Globus pallidus (tissue), 1 donor: ENCODE measurements around the gene KLHL33.
A peak's percentile ranks its signal among the peaks of the same experiment; 100 is the strongest.
"Not testable (repeated sequence)": the region's sequence is repeated elsewhere in the genome, so short reads cannot be mapped to it uniquely, and the experiment has no call there.

Experiments
- DNase-seq: peaks from one replicate; pipeline ENCODE4 v3.0.0-alpha.2; 2015; ENCODE audit warnings: low spot score

Gene KLHL33

DNA sequence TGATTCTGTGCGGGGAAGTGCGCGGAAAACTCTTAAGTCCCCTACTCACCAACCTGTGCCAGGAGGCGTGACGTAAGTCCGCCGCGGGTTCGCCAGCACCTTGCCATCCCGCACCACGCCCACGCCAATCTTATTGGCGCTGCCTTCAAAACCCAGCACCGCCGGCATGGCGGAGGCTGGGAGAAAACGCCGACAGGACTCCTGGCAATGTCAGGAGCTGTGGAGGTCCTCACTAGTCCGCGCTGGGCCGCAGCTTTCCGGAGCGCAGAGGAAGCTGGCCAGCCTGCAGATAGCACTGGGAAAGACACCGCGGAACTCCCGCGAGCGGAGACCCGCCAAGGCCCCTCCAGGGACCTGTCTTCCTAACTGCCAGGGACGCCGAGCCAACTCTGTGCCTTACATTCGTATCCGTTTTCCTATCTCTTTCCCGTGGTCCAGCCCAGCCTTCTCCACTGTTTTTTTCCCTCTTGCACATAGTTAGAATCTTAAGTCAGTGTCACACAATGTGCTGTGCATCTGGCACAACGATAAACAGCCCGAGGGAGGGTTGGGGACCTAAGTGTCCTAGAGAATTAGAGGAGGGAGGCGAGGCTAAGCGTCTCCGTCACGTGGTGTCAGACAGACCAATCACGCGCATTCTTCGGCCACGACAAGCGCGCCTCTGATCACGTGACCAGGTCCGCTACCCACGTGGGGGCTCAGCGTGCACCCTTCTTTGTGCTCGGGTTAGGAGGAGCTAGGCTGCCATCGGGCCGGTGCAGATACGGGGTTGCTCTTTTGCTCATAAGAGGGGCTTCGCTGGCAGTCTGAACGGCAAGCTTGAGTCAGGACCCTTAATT, 18.8 kb upstream of the KLHL33 start, which contains the start of the genes APEX1 and OSGEP:
TSS of gene APEX1 (plus strand) at position 711 of the 839 bp plus-strand sequence. CDS start 420 bp downstream, outside the sequence.
TSS of gene OSGEP (minus strand) at position 297 of the 839 bp plus-strand sequence. CDS start at position 168, 129 bp downstream.
- DNase-seq = peak; percentile 99

DNA sequence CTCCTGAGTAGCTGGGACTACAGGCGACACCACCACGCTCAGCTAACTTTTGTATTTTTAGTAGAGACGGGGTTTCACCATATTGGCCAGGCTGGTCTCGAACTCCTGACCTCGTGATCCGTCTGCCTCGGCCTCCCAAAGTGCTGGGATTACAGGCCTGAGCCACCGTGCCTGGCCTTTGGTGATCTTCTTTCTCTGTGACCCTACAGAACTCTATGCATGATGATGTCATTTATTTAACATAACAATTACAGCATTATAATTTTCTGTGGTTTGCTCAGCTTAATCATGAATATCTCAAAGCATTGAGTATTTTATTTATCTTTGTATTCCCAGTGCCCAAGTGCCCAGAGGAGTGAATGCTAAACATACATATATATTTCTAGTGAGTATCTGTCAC, 16.9 kb upstream of the KLHL33 start:
- not testable (repeated sequence) for DNase-seq

DNA sequence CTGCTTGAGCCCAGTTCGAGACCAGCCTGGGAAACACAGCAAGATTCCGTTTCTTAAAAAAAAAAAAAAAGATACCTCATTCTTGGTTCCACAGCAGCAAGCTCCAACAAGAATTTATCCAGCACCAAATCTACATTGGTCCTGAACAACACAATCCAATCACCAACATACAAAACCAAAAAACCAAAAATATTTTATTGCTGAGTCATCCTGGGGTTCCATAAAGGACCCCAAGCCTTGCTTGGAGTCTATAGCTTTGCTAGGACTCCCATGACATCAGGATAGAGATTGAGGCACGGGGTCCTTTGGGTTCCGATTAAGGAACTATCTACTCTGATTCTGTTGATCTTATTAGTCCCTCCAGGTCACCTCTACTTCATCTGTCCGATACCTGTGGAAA, 10.9 kb upstream of the KLHL33 start:
- DNase-seq = no peak

DNA sequence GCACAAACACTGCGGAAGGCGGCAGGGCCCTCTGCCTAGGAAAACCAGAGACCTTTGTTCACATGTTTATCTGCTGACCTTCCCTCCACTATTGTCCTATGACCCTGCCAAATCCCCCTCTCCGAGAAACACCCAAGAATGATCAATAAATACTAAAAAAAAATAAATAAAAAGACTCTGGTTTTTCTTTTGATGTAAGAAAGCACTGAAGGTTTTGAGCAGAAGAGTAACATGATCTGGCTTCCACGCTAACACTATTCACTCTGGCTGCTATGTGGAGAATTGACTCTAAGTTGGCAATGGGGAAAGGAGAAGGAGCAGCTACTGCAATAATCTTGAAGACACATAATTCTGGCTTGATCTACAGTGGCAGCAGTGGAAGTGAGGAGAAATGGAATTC, 7.7 kb upstream of the KLHL33 start:
- not testable (repeated sequence) for DNase-seq

DNA sequence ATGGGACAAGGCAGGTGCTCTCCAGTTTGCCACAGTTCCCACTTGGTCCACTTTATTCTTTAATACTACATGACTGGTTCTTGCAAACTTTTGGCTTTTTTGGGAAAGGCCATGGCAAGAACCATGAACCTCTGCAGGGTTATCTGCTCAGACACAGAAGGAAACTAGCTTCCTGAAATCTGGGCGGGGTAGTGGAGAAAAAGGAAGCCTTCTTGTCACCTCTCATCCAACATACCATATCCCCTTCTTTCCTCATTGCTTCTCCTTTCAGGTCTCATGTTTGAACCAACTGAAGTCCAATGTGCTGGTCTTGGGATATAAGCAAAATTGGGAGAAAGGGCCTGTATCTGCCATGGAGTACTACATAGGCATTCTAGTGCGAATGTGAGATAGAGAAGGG, 5.5 kb upstream of the KLHL33 start:
- DNase-seq = no peak

DNA sequence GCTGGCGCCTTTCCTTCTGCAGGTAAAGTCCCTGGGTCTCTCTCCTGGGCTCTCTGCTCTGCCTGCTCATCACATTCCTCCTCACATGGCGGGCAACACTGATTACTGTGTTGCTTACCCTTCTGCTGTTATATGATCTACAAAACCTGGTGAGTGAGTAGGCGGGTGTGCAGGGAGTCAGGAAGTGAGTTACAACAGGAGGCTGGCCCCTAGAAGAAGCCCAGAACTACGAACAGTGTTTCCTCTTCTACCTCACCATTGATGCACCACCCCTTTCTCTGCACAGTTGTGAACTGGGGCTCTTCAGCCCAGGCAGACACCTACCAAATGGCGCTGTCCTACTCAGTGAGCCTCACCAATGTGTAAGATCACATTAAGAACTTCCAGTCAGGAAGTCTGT, 4.9 kb upstream of the KLHL33 start:
- DNase-seq = no peak

DNA sequence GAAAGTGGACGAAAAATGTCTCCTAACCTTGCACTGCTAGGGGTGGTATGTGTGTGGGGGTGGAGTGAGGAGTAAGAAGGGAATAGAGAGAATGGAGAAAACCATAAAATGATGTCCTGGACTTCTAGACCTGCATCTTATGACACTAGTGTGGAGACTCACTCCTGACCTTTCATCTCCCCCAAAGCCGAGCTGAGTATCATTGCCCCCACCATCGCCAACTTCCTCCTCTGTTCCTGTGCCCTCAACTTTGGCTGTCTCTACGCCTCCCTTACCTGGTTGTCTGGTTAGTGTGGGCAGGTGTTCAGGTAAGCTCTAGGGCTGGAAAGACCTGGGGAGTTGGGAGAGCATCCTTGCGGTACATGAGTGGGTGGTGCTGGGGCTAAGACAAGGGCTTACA, 4.5 kb upstream of the KLHL33 start:
- DNase-seq = no peak

DNA sequence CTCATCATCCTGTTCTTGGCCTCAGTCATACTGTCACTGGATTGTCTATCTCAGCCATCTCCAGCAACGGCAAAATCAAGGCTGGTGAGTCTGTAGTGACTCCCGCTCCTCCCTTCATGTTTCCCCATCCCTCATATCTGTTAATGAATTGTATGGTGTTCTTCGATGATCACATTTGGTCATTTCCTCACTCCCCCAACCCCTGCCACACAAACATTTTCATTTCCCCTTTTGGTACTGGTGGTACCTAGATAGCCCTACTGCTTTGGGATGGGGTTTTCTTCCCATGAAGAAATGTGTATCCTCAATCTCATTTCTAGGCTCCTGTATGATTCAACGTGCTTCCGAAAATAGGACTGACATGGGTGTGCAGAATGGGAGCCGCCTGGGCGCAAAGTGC, 2.7 kb upstream of the KLHL33 start:
- no peak for DNase-seq

DNA sequence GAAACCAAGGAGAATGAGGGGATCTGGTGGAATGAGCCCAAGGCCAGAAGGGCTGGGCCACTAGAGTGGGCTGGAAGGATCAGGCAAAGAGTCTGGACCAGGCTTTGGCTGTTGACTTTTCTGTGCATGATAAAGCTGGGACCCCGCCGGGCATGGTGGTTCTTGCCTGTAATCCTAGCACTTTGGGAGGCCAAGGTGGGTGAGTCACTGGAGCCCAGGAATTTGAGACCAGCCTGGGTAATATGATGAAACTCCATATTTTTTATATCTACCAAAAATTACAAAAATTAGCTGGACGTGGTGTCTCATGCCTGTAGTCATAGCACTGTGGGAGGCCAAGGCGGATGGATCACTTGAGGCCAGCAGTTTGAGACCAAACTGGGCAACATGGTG, 393 bp upstream of the KLHL33 start:
- no peak for DNase-seq

DNA sequence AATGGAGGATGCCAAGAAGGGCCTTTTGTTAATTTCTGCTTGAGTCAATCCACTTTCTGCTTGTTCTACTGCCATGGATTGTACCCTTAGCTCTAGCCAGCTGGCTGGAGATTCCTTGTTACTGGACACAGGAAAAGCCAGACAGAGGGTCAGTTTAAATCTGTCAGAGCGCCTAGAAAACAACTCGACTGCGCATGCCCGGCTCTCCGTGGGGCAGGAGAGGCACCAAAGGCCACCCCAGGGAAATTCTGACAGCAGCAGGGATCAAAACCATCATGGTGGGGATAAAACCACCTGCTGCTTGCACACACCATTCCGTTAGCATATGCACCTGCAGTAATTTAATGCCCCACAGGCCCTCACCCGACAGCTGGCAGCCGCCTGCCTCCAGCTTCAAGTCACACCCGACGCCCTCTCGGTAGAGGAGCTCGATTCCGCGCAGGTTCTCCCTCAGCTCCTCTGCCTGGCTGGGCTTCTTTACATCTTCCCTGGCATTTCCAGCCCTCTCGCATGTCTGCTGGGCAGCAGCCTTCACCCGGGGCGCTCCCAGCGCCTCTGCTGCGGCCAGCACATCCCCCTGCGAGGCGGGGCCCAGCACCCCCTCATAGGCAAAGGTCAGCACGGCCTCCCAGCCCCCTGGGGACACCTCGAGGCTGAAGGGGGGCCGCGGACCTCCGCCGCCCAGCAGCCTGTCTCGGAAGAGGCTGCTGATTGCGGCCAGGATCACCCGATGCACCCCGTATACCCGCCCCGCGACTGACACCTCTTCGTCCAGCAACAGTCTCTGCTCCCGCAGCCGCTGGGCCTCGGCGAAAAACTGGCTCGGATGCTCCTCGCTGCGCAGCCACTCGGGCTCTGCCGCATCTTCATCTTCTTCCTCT, 1.0 kb downstream of the KLHL33 start:
- DNase-seq = peak; percentile 83

DNA sequence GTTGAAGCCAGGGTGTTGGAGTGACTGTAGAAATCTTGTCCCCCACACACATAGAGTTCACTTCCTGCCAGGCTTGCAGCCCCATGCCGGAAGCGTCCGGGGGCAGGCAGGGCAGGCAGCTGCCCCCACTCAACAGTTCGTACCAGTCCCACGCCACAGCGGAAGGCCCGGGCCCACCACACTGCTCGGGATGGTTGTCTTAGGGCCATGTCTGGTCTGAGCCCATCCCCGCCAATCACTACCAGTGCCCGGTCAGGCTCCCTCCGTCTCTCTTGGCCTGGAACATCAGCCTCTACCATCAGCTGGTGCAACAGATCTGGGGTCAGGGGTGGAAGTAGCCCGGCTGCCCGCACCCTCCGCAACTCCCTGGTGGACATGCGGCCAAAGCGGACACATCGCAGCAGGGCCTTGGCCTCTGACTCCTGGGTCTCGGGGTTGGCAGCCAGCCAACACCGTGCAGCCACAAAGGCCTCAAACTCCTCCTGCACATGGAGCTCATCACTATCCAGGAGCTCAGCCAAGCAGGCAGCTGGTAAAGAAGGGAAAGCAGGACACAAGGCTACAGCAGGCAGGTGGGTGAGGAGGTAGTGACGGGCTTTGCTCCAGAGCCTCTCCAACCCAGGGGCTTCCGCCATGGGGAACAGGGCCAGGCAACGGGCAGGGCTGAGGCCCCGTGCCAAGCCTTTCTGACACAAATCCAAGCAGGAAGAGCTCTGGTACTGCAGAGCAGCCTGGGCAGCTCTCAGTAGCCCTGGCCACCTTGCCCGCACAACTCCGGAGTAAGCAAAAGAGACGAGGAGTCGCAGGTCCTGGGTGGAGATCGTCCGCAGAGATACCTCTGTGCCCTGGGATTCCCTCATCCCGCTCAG, 5.9 kb downstream of the KLHL33 start:
- peak; percentile 31 for DNase-seq

DNA sequence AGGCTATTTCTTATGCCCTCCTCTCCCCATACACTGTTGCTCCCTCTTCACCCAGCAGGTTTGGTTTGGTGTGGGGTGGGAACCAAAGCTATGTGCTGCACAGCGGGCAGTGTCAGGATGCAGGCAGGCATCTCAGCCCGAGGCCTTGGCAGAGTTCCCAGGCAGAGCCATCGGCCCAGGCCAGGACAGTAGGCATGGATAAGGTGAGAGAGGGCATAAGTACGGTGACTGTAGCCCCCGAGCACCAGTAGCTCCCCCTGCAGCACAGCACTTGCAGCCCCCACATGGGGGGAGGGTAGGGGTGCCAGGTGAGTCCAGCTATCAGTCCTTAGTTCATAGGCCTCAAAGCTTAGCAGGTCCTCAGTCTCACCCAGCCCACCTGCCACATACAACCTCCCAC, 7.2 kb downstream of the KLHL33 start:
- DNase-seq = no peak

DNA sequence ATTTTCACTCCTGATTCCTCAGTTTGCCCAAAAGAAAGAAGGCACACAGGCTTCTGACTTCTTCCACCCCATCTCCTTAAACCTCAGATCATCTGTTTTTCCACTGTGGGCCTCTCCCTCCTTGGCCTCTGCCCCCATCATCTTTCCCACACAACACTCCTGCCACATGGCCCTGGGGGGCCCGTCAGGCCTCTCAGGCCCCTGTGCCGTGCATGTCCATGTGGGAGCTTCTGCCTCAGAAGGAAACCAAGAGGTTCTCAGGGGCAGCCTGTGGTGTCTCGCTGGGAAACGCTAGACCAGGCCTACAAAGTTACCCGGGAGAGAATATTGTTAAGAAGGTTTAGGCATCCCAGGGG, 8.0 kb downstream of the KLHL33 start:
- no peak for DNase-seq

DNA sequence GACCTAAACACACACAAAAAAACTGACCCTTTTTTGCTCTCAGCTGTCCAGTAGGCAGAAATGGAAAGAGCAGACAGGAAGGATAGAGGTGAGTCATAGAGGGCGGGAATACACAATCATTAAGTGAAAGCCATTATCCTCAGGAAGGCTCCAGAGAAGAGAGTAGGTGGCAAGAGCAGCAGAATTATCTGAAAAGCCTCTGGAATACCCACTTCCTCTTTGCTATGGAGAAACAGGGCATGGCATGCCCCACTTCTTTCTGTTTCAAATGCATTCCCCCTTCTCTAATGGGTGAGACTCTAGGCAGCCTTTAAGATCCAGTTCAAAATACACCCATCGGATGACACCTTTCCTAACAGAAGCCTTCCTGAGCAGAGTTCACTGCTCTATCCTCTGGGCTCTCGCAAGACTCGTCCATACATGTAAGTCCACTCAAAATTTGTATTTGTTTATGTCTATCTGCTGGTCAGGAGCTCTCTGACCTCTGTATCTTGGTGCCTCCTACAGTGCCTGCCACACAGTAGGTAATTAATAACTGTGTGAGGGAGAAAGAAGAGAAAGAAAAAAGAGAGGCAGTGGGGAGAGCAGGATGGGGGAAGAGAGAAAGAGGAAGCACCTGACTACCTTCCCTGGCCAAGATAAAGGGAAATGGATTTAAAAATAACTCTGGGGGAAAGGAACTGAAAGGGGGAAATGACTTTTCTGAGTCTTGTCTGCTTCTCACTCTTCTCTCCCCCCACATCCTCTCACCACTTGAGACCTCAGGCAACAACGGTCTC, 8.5 kb downstream of the KLHL33 start:
- peak; percentile 45 for DNase-seq

DNA sequence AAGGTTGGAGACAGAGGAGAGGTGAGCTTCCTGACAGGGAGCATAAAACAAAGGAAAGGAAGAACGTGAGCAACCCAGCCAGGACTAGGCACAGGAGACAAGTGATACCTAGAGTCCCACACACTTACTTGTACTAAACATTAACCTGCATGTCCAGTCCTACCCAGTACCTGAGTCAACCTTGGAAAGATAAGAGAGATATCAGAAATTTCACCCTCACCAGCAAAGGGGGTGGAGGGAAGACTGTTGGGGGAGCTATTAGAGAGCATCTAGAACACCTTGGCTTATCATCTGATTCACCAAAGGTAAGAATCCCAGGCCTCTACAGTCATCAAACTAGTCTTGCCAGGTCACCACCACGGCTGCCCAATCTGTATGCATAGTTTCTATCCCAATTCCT, 11.1 kb downstream of the KLHL33 start:
- DNase-seq = no peak

DNA sequence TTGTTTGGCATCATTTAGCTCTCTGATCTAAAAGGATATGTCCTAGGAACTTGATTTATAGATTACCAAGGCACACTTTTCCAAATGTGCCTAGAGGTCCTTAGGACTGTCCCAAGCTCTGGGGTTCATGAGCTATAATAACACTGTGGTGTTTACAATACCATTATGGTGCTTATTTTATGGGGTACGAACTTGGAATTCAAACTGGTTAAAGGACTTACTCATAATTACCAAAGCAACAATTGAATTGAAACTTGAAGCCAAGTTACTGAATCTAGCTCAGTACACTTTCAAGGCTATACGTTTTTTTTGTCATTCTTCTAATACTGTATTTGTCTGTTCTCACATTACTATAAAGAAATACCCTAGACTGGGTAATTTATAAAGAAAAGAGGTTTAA, 13.1 kb downstream of the KLHL33 start:
- DNase-seq = no peak

DNA sequence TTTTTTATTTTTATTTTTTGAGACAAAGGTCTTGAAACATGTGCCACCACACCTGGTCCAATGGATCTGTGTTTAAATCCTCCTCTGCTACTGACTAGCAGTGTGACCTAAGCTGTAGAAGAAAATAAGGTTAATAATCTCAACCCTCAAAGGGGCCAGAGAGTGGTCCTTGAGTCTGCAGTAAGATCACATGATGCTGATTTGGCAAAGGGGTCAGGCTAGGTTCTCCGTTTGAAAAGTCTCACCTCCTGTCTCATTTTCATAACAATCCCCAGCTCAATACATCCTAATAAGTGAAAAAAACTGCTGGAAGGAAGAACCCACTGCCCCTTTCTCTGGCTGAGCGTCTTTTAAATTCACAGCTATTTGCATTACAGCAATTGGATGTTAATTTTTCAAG, 14.7 kb downstream of the KLHL33 start:
- no peak for DNase-seq

DNA sequence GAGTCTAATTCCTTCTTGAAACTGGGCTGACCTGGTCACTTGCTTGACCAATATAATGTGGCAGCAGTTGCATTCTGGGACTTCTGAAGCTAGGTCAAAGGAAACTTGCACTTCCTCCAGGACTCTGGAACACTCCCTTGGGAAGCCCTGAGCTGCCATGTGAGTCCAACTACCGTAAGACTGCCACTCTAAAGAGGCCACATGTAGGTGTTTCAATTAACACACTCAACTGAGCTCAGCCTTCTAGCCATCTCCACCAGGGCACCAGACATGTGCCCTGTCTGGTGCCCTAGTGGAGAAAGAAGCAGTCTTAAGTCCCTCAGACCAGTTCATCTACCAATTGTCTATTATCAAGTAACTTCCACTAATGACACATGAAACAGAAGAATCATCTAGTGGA, 16.5 kb downstream of the KLHL33 start:
- no peak for DNase-seq

DNA sequence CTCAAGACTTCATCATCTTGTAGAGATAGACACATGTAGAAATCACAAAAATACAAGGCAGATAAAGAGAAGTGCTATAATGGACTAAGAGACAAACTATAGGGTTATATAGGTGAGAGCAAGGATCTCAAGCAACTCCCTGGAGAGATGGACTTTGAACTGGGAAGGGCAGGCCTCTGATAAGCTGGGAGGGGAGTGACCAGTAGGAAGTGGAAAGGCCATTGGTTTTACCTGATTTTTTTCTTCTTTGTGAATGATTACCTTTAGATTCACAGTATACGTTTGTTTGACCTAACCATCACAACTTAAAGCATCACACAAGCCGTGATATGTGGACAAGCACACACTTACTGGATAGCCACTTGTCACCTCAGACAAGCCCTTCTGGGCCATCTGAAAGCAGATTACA, 17.5 kb downstream of the KLHL33 start:
- DNase-seq = no peak

DNA sequence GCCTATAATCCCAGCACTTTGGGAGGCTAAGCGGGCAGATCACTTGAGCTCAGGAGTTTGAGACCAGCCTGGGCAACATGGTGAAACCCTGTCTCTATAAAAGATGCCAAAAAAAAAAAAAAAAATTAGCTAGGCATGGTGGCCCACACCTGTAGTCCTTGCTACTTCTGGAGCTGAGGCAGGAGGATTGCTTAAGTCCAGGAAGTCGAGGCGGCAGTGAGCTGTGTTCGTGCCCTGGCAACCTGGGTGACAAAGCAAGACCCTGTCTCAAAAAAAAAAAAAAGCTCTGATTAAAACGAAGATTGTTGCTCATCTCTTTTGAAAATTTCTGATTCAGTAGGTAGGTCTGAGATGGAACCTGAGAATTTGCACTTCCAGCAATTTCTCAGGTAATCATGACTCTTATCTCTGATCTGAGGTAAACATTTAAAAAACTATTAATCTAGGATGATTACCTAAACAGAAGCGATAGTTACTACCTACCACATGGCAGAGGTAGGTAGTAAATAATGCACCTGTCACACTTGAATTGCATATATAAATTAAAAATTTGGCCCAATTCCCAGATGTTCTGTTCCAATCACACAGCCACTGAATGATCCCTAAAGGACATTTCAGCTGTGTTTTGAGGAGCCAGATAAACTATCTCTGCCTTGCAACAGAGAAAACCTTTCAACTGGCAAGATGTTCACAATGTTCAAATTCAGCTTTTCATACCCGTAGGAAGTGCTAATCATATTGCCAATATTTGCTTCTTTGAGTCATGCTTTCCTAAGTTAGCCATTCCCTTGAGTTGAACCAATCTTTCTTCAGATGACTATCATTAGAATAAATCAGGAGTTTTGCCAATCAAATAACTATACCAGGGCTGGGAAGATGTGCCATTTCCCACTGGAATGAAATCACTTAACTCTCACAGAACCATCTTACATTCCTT, 18.4 kb downstream of the KLHL33 start:
- no peak for DNase-seq
